IPS-11a (cell line): ENCODE measurements around the gene ERC2.

Experiments used
- H3K4me3 ChIP-seq: one replicate; pipeline ENCODE4 v1.5.1; 2013; ENCODE audit warnings: low read depth, low read length, control low read depth

ERC2 gene

GRCh38 chr3:55951388-55951787 lies 516.9 kb downstream of the ERC2 start:
- no peak overlapping the region for H3K4me3 ChIP-seq

GRCh38 chr3:55947406-55947805 lies 520.9 kb downstream of the ERC2 start:
- no peak overlapping the region for H3K4me3 ChIP-seq

GRCh38 chr3:55946574-55947160 lies 521.6 kb downstream of the ERC2 start:
- H3K4me3 ChIP-seq = no peak overlapping the region

GRCh38 chr3:55942868-55943267 lies 525.4 kb downstream of the ERC2 start:
- H3K4me3 ChIP-seq = no peak overlapping the region

- no peak overlapping the region for H3K4me3 ChIP-seq
These were observed 529.0 kb downstream of the ERC2 start for GRCh38 chr3:55939287-55939686.

- H3K4me3 ChIP-seq = no peak overlapping the region
These were observed 531.0 kb downstream of the ERC2 start for GRCh38 chr3:55937301-55937700.

GRCh38 chr3:55936549-55937052 lies 531.7 kb downstream of the ERC2 start:
- H3K4me3 ChIP-seq = no peak overlapping the region

- no peak overlapping the region for H3K4me3 ChIP-seq
These were observed 533.0 kb downstream of the ERC2 start for GRCh38 chr3:55935241-55935640.

- H3K4me3 ChIP-seq = no peak overlapping the region
These were observed 533.5 kb downstream of the ERC2 start for GRCh38 chr3:55934771-55935170.

- H3K4me3 ChIP-seq = no peak overlapping the region
These were observed 539.0 kb downstream of the ERC2 start for GRCh38 chr3:55929154-55929869.

- H3K4me3 ChIP-seq = no peak overlapping the region
These were observed 544.6 kb downstream of the ERC2 start for GRCh38 chr3:55923626-55924025.

GRCh38 chr3:55923207-55923606 lies 545.1 kb downstream of the ERC2 start:
- H3K4me3 ChIP-seq = no peak overlapping the region

GRCh38 chr3:55912880-55913279 lies 555.4 kb downstream of the ERC2 start:
- no peak overlapping the region for H3K4me3 ChIP-seq

GRCh38 chr3:55911266-55911665 lies 557.0 kb downstream of the ERC2 start:
- no peak overlapping the region for H3K4me3 ChIP-seq

- H3K4me3 ChIP-seq = no peak overlapping the region
These were observed 557.7 kb downstream of the ERC2 start for GRCh38 chr3:55910543-55910942.

GRCh38 chr3:55909373-55909772 lies 558.9 kb downstream of the ERC2 start:
- H3K4me3 ChIP-seq = no peak overlapping the region

GRCh38 chr3:55907616-55908015 lies 560.7 kb downstream of the ERC2 start:
- H3K4me3 ChIP-seq = no peak overlapping the region

- no peak overlapping the region for H3K4me3 ChIP-seq
These were observed 561.4 kb downstream of the ERC2 start for GRCh38 chr3:55906896-55907295.

GRCh38 chr3:55904716-55905115 lies 563.6 kb downstream of the ERC2 start:
- H3K4me3 ChIP-seq = no peak overlapping the region

GRCh38 chr3:55903680-55904079 lies 564.6 kb downstream of the ERC2 start:
- H3K4me3 ChIP-seq = no peak overlapping the region

- H3K4me3 ChIP-seq = no peak overlapping the region
These were observed 565.9 kb downstream of the ERC2 start for GRCh38 chr3:55902221-55902900.

GRCh38 chr3:55899887-55900286 lies 568.4 kb downstream of the ERC2 start:
- H3K4me3 ChIP-seq = no peak overlapping the region
